Occipital lobe (tissue), 2 donors: Measurements from ENCODE around the gene CEP131. TPM values are rescaled to one million over a fixed set of nuclear protein-coding genes. Genes with fewer than 3 reads are reported as not detected.
"Not testable (repeated sequence)": the region's sequence is repeated elsewhere in the genome, so short reads cannot be mapped to it uniquely, and the experiment has no call there.

Experiments used
- DNase-seq: peaks from one replicate; lab custom pipeline; 2025; lab: John Stamatoyannopoulos, UW
- total RNA-seq: library from RNA; depleted of rRNA; stranded (reverse); fragments of >200 nt; gene quantifications from one replicate; pipeline ENCODE4 v1.2.3, GENCODE V29; 2014

The CEP131 gene
- total RNA-seq, 1 donor from 2014 or later: 10.5 TPM

DNA sequence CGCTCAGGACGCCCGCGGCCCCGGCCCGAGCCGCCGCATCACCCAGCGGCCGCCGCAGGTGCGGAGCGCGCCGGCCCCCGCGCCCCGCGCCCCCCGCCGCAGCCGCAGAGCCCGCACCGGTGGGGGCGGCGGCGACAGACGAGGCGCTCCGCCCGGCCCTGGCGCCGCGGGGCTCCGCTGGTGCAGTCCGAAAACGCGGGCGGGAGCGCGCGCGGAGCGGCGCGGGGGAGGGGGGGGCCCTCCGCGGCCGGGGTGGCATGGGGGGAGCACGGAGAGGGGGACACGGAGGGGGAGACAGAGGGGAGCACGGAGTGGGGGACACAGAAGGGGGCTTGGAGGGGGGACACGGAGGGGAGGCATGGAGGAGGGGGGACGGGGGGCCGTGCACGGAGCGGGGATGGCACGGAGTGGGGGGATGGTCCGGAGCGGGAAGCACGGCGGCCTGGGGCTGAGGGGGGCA, 56.7 kb downstream of the CEP131 start, which contains the start of gene AATK:
Gene AATK (minus strand): TSS at position 189 of the 460 bp plus-strand sequence. CDS start 229 bp downstream, outside the sequence.
- no peak for DNase-seq

- peak; percentile 63 for DNase-seq
These were observed 57.3 kb downstream of the CEP131 start, which contains the start of gene PVALEF for GRCh38 chr17:81165246-81166032. Gene PVALEF (plus strand): TSS chr17:81165507. CDS start chr17:81181227, 15,720 bp downstream.

DNA sequence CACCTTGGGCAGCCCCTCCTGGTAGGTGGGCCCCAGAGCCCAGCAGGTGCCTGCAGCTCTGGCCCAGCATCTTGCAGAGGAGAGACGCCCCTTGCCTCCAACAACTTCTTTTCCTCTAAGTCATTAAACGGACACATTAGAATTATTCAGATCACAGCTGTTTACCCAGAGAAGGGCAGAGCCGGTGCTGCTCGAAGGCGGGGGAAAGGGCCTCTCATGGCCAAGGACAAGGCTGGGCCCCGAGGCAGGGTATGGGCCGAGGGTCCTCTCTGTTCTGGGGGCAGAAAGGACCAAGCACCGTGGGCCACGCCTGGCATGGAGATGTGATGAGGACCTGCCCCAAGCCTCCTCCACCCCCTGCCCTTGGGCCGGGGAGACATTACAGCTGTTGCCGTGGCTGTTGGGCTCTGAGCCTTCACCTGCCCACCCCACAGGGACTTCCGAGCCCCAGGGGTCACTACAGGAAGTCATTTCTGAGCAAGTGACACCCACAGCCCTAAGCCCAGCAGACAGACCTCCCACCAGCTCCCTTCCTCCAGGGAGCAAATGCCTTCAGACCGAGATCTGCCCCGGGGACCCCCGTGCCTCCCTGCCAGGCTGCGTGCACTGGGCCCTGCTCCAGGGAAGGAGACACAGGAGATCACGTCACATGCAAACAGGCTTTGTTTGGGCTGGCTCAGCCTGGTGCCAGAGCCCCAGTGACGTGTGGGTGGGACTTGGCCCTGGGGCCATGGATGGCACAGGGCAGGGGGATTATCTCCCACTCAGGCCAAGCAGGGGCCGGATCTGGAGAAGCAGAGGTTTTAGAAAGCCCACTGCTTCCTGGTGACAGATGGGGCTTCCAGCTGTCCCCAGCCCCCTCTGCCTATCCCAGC, 58.2 kb downstream of the CEP131 start:
- DNase-seq: peak; percentile 63

DNA sequence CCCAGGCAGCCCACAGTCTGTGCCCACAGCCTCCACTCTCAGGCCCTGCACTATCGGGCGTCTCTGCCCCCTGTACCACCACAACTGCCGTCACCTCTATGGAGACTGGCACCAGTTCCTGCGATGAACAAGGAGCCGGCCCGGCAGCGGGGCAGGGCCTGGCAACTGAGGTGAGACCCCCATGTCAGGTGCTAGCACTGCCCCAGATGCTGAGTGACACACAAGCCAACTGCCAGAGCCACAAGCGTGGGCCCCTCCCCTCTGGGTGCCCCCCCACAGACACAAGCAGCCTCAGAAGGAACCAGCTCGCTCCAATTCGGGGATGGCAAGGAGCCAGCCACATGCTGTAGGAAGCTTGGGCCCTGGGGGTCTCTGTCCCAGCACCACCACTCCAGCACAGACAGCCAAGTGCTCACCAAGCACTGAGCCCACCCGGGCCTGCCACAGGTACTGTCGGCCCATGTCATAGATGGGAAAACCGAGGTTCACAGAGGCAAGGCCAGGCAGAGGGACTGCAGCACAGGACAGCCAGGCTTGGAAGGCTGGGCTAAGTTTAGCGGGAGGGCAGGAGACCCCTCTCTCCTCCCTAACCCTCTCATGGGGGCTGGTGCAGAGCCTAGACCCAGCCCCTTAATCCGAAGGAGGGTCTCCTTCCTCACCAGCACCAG, 58.9 kb downstream of the CEP131 start:
- no peak for DNase-seq

DNA sequence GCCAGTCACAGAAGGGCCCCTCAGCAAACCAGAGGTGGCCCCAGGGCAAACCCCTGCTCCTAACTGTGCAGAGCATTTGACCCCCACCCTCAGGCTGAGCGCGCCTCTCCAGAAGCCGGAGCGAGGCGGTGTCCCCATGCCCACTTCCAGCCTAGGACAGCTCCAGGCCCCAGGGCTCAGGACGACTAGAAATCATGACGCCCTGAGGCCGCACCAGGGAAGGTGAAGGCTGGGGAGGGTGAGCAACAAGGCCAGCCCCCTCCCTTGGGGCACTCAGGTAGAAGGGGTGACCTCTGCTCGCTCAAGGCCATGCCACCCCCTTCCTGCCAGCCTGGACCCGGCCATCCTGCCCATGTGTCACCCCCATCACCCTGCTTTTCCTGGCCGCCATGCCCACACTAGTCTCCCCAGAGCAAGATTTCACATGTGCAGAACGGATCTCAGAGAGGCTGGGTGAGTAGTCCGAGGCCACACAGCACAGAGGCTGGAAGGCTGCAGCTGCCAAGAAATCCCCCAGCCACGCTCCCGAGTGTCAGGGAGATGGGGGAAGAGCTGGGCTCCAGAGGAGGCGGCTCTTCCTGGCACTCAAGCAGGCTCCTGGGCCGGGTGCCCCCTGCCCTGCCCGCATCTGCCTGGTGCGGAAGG, 59.6 kb downstream of the CEP131 start:
- DNase-seq: no peak

DNA sequence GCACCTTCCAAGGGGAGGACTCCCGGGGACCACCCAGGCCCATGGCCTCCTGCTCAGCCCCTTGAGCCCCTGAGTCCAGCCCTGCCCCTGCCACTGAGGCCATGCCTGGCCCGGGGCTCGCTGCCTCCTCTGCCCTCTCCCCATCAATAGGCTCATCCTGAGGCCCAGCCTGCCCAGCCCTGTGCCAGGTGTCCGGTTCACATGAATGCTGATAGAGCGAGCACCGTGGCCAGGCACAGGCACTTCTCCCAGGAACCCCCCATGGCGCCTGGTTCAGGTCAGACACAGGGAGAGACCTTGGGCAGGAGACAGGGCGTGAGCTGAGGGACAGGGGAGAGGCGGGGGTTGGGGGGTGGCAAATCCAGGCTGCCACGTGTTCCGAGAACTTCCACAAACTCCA, 60.3 kb downstream of the CEP131 start:
- DNase-seq: no peak

GRCh38 chr17:81161972-81162371, 60.8 kb downstream of the CEP131 start:
- no peak for DNase-seq

GRCh38 chr17:81161536-81161935, 61.2 kb downstream of the CEP131 start:
- DNase-seq: no peak

- no peak for DNase-seq
These were observed 61.9 kb downstream of the CEP131 start for GRCh38 chr17:81160747-81161453.

- no peak for DNase-seq
These were observed 62.5 kb downstream of the CEP131 start for GRCh38 chr17:81160306-81160705.

GRCh38 chr17:81159611-81160265, 63.0 kb downstream of the CEP131 start:
- DNase-seq: no peak

- no peak for DNase-seq
These were observed 63.8 kb downstream of the CEP131 start for GRCh38 chr17:81158688-81159590.

DNA sequence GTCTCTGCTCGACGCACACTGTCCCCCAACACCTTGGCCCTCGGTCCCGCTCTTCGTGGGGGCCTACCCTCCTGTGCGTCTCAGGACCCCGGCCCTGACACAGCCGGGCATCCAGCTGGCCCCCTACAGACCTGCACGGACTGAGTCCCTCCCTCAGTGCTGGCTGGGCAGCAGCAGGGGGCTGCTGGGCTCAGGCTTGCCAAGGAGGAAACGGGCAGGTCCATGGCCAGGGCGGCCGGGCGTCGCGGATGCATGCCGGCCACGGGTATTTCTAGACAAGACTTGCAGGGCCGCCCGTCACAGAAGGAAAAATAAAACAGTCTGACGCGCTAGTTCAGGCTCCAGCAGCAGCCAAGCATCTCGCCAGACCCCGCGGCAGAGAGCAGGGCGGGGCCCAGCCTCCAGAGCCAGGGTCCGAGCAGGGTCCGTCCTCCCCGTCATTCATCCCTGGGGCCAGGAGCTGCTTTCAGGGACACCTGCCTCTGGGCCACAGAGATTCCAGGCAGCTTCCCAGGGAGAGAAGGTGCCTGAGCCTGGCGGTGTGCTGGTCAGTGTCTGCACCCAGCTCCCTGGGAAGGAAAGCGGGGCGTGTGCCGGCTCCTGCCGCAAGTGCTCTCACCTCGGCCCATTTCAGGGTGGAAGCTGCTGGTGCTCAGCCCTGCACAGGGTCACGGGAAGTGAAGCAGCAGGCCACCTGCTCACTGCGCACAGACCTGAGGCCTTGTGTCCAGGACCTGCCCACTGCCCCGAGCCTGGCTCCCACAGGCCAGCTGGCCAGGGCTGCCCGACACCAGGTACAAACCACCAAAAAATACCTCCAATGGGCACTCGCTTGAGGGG, 64.7 kb downstream of the CEP131 start:
- DNase-seq: no peak

- DNase-seq: no peak
These were observed 65.6 kb downstream of the CEP131 start for GRCh38 chr17:81156866-81157805.

- no peak for DNase-seq
These were observed 67.8 kb downstream of the CEP131 start for GRCh38 chr17:81154961-81155360.

DNA sequence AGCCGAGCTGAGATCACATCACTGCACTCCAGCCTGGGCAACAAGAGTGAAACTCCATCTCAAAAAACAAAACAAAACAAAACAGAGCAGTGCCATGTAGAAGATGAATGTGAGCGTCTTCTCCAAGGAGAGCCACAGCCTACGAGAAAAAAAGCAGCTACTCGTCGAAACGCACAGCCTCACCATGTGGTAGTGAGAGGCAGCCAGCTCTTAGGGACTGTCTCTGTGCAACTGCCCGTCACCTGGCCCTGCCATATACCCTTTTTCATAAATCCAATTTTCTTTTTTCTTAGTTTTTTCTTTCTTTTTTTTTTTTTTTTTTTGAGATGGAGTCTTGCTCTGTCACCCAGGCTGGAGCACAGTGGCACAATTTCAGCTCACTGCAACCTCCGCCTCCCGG, 68.7 kb downstream of the CEP131 start:
- DNase-seq: not testable (repeated sequence)

DNA sequence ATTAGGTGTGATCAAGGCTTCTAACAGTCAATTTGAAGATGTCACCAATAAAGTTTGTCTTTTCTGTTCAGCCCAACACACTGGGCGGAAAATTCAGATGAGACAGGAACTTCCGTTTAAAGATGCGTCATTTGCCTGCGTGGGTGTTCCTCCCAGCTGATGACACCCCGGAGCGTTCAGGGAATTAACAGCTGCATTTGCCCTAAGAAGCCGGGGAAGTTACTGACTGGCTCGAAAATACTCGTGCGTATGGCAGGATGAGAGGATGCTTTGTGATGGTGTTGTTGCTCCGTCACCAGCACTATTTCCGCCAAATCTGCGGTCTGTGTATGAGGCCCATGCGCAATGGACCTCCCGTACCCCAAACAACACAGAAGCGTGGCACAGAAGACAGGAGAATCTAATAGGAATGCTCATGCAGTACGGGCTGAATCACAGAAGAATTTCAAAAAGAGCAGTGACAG, 69.4 kb downstream of the CEP131 start:
- DNase-seq: peak; percentile 75
